IMR-90 (cell line): ENCODE measurements around the gene VAMP5. TPM values are rescaled to one million over a fixed set of nuclear protein-coding genes. Genes with fewer than 3 reads are reported as not detected.

Experiments
- ATAC-seq: fragments of 200-7000 bp; cut with Tn5 transposase; 2 replicates; pipeline ENCODE4 v1.9.1; 2020; ENCODE audit warnings: low read depth, mild to moderate bottlenecking, moderate library complexity
- BruUV-seq: library from RNA; stranded (reverse); fragments of 400-500 nt; replicated peaks from 2 replicates; lab custom pipeline; 2021; lab: Mats Ljungman, UMichigan
- CTCF ChIA-PET: fragments of 300-600 bp; formaldehyde crosslinking; extraction: SDS; loops from one replicate; lab custom pipeline; 2021; ENCODE audit warnings: antibody characterized with exemption; lab: Yijun Ruan, JAX
- POLR2A ChIA-PET: fragments of 300-600 bp; sonication (Branson Sonifier 250); formaldehyde crosslinking; loops from one replicate; lab custom pipeline; 2022; ENCODE audit warnings: antibody characterized with exemption; ENCODE audit not compliant: unreplicated experiment; lab: Charles Lee
- DNase-seq: peaks from one replicate; pipeline ENCODE4 v3.0.0; 2013
- H2AFZ ChIP-seq: replicated peaks from 2 replicates; pipeline ENCODE3; 2013; ENCODE audit warnings: low read length, mild to moderate bottlenecking; ENCODE audit not compliant: poor library complexity
- H2AK5ac ChIP-seq: 2 replicates; pipeline ENCODE4 v1.6.1; 2013; ENCODE audit warnings: low read depth, low read length, inconsistent platforms
- H2AK9ac ChIP-seq: replicated peaks from 2 replicates; pipeline ENCODE3; 2013; ENCODE audit warnings: mild to moderate bottlenecking, low read depth, low read length, moderate library complexity; ENCODE audit not compliant: poor library complexity
- H2BK120ac ChIP-seq: 2 replicates; pipeline ENCODE4 v1.6.1; 2013; ENCODE audit warnings: low read depth, low read length, inconsistent platforms
- H2BK15ac ChIP-seq: 3 replicates; pipeline ENCODE4 v1.6.1; 2013; ENCODE audit warnings: low read depth, low read length, inconsistent platforms
- H2BK20ac ChIP-seq: 2 replicates; pipeline ENCODE4 v1.6.1; 2013; ENCODE audit warnings: low read depth, mild to moderate bottlenecking, inconsistent platforms, low read length, moderate library complexity
- H2BK5ac ChIP-seq: 2 replicates; pipeline ENCODE4 v1.6.1; 2013; ENCODE audit warnings: mild to moderate bottlenecking, low read depth, low read length, inconsistent platforms; ENCODE audit not compliant: poor library complexity, severe bottlenecking
- H3K14ac ChIP-seq: replicated peaks from 2 replicates; pipeline ENCODE4 v1.6.1; 2013; ENCODE audit warnings: low read depth, low read length, inconsistent platforms
- H3K18ac ChIP-seq: 2 replicates; pipeline ENCODE4 v1.6.1; 2013; ENCODE audit warnings: low read depth, low read length, control low read depth
- H3K23ac ChIP-seq: 2 replicates; pipeline ENCODE4 v1.6.1; 2013; ENCODE audit warnings: low read depth, low read length, inconsistent platforms
- H3K27ac ChIP-seq: 2 replicates; pipeline ENCODE4 v1.5.1; 2013; ENCODE audit warnings: mild to moderate bottlenecking, control low read depth, low read length; ENCODE audit not compliant: insufficient read depth
- H3K27me3 ChIP-seq: 2 replicates; pipeline ENCODE4 v1.6.1; 2013; ENCODE audit warnings: low read length; ENCODE audit not compliant: control insufficient read depth, insufficient read depth
- H3K36me3 ChIP-seq: 2 replicates; pipeline ENCODE4 v1.6.1; 2013; ENCODE audit warnings: low read length, mixed read lengths; ENCODE audit not compliant: control insufficient read depth, insufficient read depth
- H3K4ac ChIP-seq: 2 replicates; pipeline ENCODE4 v1.6.1; 2013; ENCODE audit warnings: low read depth, low read length, inconsistent platforms
- H3K4me1 ChIP-seq: 2 replicates; pipeline ENCODE4 v1.6.1; 2013; ENCODE audit warnings: low read length, mixed read lengths; ENCODE audit not compliant: control insufficient read depth, insufficient read depth
- H3K4me2 ChIP-seq: 2 replicates; pipeline ENCODE4 v1.6.1; 2013; ENCODE audit warnings: low read depth, mild to moderate bottlenecking, control low read depth, low read length, moderate library complexity
- H3K4me3 ChIP-seq: 2 replicates; pipeline ENCODE4 v1.5.1; 2013; ENCODE audit warnings: low read depth, mild to moderate bottlenecking, control low read depth, low read length, moderate library complexity; ENCODE audit not compliant: insufficient read depth
- H3K56ac ChIP-seq: 2 replicates; pipeline ENCODE4 v1.6.1; 2013; ENCODE audit warnings: low read length, inconsistent platforms; ENCODE audit not compliant: insufficient read depth; ENCODE audit errors: extremely low read depth
- H3K79me1 ChIP-seq, 2 experiments: 2 replicates each; pipeline ENCODE4 v1.6.1; 2013; ENCODE audit warnings: low read length in 2 of 2, inconsistent platforms in 1 of 2, low read depth in 1 of 2
- H3K9ac ChIP-seq: 2 replicates; pipeline ENCODE4 v1.6.1; 2013; ENCODE audit warnings: low read depth, low read length, control low read depth
- H3K9me1 ChIP-seq: 2 replicates; pipeline ENCODE4 v1.6.1; 2013; ENCODE audit warnings: low read length, inconsistent platforms; ENCODE audit not compliant: insufficient read depth
- H3K9me3 ChIP-seq: 2 replicates; pipeline ENCODE4 v1.6.1; 2013; ENCODE audit warnings: low read length; ENCODE audit not compliant: control insufficient read depth, insufficient read depth
- H4K20me1 ChIP-seq: 2 replicates; pipeline ENCODE4 v1.6.1; 2013; ENCODE audit warnings: low read length, inconsistent platforms; ENCODE audit not compliant: insufficient read depth
- H4K5ac ChIP-seq: 2 replicates; pipeline ENCODE4 v1.6.1; 2013; ENCODE audit warnings: mild to moderate bottlenecking, low read depth, low read length, control low read depth
- H4K8ac ChIP-seq, 2 experiments: 2 replicates each; pipeline ENCODE4 v1.6.1; 2013; ENCODE audit warnings: low read depth in 2 of 2, low read length in 2 of 2, control low read depth in 1 of 2, inconsistent platforms in 1 of 2
- H4K91ac ChIP-seq: 2 replicates; pipeline ENCODE4 v1.6.1; 2013; ENCODE audit warnings: low read depth, low read length, inconsistent platforms; ENCODE audit not compliant: insufficient read depth
- BHLHE40 ChIP-seq: fragments of 150-350 bp; IDR thresholded peaks from 2 replicates; pipeline ENCODE4 v1.6.1; 2016; ENCODE audit warnings: mild to moderate bottlenecking, low read depth, low read length
- CHD1 ChIP-seq: IDR thresholded peaks from 2 replicates; pipeline ENCODE4 v1.6.1; 2012; ENCODE audit warnings: low read depth, low read length, improper control_type of control experiment
- ELK1 ChIP-seq: fragments of 150-350 bp; IDR thresholded peaks from 2 replicates; pipeline ENCODE4 v1.6.1; 2016; ENCODE audit warnings: low read depth, mild to moderate bottlenecking, low read length, moderate library complexity, borderline replicate concordance
- MAFK ChIP-seq: IDR thresholded peaks from 2 replicates; pipeline ENCODE4 v1.6.1; 2012; ENCODE audit warnings: low read depth, low read length, improper control_type of control experiment
- MAZ ChIP-seq: IDR thresholded peaks from 2 replicates; pipeline ENCODE4 v1.6.1; 2012; ENCODE audit warnings: low read depth, mild to moderate bottlenecking, low read length, improper control_type of control experiment, moderate library complexity, borderline replicate concordance
- MXI1 ChIP-seq: IDR thresholded peaks from 2 replicates; pipeline ENCODE4 v1.6.1; 2012; ENCODE audit warnings: low read depth, mild to moderate bottlenecking, low read length, moderate library complexity, borderline replicate concordance
- NFE2L2 ChIP-seq: fragments of 150-350 bp; IDR thresholded peaks from 2 replicates; pipeline ENCODE4 v1.6.1; 2016; ENCODE audit warnings: low read depth, mild to moderate bottlenecking, low read length
- POLR2A ChIP-seq: IDR thresholded peaks from 2 replicates; pipeline ENCODE4 v1.6.1; 2012; ENCODE audit warnings: mild to moderate bottlenecking, low read depth, low read length
- RAD21 ChIP-seq: IDR thresholded peaks from 2 replicates; pipeline ENCODE4 v1.6.1; 2012; ENCODE audit warnings: low read length, improper control_type of control experiment
- RCOR1 ChIP-seq: IDR thresholded peaks from 2 replicates; pipeline ENCODE4 v1.6.1; 2012; ENCODE audit warnings: mild to moderate bottlenecking, low read length, improper control_type of control experiment; ENCODE audit not compliant: insufficient replicate concordance
- RFX5 ChIP-seq: IDR thresholded peaks from 2 replicates; pipeline ENCODE4 v1.8.0; 2012; ENCODE audit warnings: low read depth, mild to moderate bottlenecking, low read length, moderate library complexity
- SMC3 ChIP-seq: fragments of 150-350 bp; IDR thresholded peaks from 2 replicates; pipeline ENCODE4 v1.6.1; 2016; ENCODE audit warnings: low read depth, mild to moderate bottlenecking, antibody characterized with exemption, low read length, moderate library complexity
- USF2 ChIP-seq: fragments of 150-350 bp; IDR thresholded peaks from 2 replicates; pipeline ENCODE4 v1.6.1; 2017; ENCODE audit warnings: mild to moderate bottlenecking, antibody characterized with exemption, low read length, low read depth
- WGBS, 2 experiments: methylation state at CpG; one replicate each; pipeline versions ENCODE4 v1.1.5 to v1.1.7; 2013; ENCODE audit warnings: missing lambda C conversion rate in 2 of 2; ENCODE audit not compliant: insufficient read length in 1 of 2; ENCODE audit errors: extremely low coverage in 2 of 2; 5-methylcytosine and 5-hydroxymethylcytosine counted together
- dilution Hi-C: fragments of 300-500 bp; cut with HindIII; formaldehyde crosslinking; loops from one replicate; pipeline ENCODE4 v1.14.3; 2018; ENCODE audit warnings: low sequenced_read_pairs; ENCODE audit not compliant: unreplicated experiment
- in situ Hi-C: fragments of 300-500 bp; cut with MboI; formaldehyde crosslinking; loops from 3 replicates; pipeline ENCODE4 v1.14.3; 2019; ENCODE audit warnings: low sequenced_read_pairs, inconsistent platforms, mixed read lengths
- intact Hi-C: fragments of 100-400 bp; cut with micrococcal nuclease; formaldehyde crosslinking; loops from 2 replicates; pipeline ENCODE4 v1.10.0; 2022
- polyA plus RNA-seq, 3 experiments: library from polyadenylated mRNA; depleted of rRNA; stranded (reverse); fragments of >200 nt; gene quantifications; 2 replicates each; pipeline ENCODE4 v1.2.3, GENCODE V29; 2012; ENCODE audit warnings: low replicate concordance in 1 of 3
- total RNA-seq: library from RNA; depleted of rRNA; stranded (reverse); fragments of >200 nt; gene quantifications from 2 replicates; pipeline ENCODE4 v1.2.3, GENCODE V29; 2012

VAMP5 gene
- total and polyA plus RNA-seq, 2 of the 4 experiments (the other 2 are of a cell fraction) = 13.8 to 103 TPM

GRCh38 chr2:85611705-85612587 lies 27.7 kb downstream of the VAMP5 start, which contains the start of gene C2orf68 (continued):
- TF ChIP-seq NFE2L2 = no peak

- no peak overlapping the region for H2BK15ac ChIP-seq
- WGBS, 2 experiments = 90% methylated on average over 3 of the region's 10 CpGs; no CpG with 5 or more reads in 1 of the 2 experiments
- H2AK9ac ChIP-seq = no peak overlapping the region
- H3K9me1 ChIP-seq = peaks cover 6% of the 10 kb centered on the region
- H4K5ac ChIP-seq = no peak overlapping the region
- H2BK120ac ChIP-seq = no peak overlapping the region
- H2BK20ac ChIP-seq = no peak overlapping the region
- intact Hi-C loops = no loop called here
- H3K36me3 ChIP-seq = peaks cover 8% of the 10 kb centered on the region
- H3K4me2 ChIP-seq = no peak overlapping the region
- no peak overlapping the region for H2BK5ac ChIP-seq
- no peak overlapping the region for H2AK5ac ChIP-seq
- in situ Hi-C loops = no loop called here
- POLR2A ChIA-PET = no interaction called here
- no peak overlapping the region for H3K18ac ChIP-seq
- peaks cover 12% of the 10 kb centered on the region; the same call in 1 of the 2 replicates for H4K20me1 ChIP-seq
- CTCF ChIA-PET = no interaction called here
- no peak for ATAC-seq
- H4K8ac ChIP-seq = no peak overlapping the region
- H3K9me3 ChIP-seq = no peaks in the 10 kb centered on the region
- H3K27me3 ChIP-seq = no peaks in the 10 kb centered on the region
- H3K23ac ChIP-seq = no peak overlapping the region
- H3K9ac ChIP-seq = no peak overlapping the region
- no peak overlapping the region for H3K14ac ChIP-seq
- no TSS peak for BruUV-seq
- peaks cover 2% of the 10 kb centered on the region; the same call in 1 of the 2 replicates for H3K4me1 ChIP-seq
- DNase-seq = no peak
- no peak overlapping the region for H4K91ac ChIP-seq
- no peak overlapping the region for H3K56ac ChIP-seq
- H3K79me1 ChIP-seq = peaks cover 15 to 41% of the 10 kb centered on the region in 2 experiments
- no peak overlapping the region for H2AFZ ChIP-seq
- H3K27ac ChIP-seq = no peak overlapping the region
- H3K4ac ChIP-seq = no peak overlapping the region
- H3K4me3 ChIP-seq = no peak overlapping the region
- dilution Hi-C loops = no loop called here
- TF ChIP-seq POLR2A (no peak), CHD1 (no peak), MAFK (no peak), USF2 (no peak), NFE2L2 (no peak), MAZ (no peak), SMC3 (no peak), MXI1 (no peak), RAD21 (no peak), BHLHE40 (no peak), RFX5 (no peak), RCOR1 (no peak), ELK1 (no peak)
Observed at GRCh38 chr2:85613717-85614515, 29.7 kb downstream of the VAMP5 start.
